HG03565 (cell line): ENCODE data around the gene CDH7.
A peak's percentile ranks its signal among the peaks of the same experiment; 100 is the strongest.

ENCODE experiments used
- ATAC-seq: cut with Tn5 transposase; IDR thresholded peaks from one replicate; pipeline ENCODE4 v1.9.1; 2021; ENCODE audit warnings: mild to moderate bottlenecking, moderate library complexity; ENCODE audit not compliant: unreplicated experiment

Gene CDH7

GRCh38 chr18:65907281-65907680 lies 156.5 kb downstream of the CDH7 start:
- ATAC-seq = no peak

- no peak for ATAC-seq
Observed at GRCh38 chr18:65919018-65919417, 168.2 kb downstream of the CDH7 start.

- ATAC-seq = no peak
Observed at GRCh38 chr18:65919663-65920062, 168.9 kb downstream of the CDH7 start.

DNA sequence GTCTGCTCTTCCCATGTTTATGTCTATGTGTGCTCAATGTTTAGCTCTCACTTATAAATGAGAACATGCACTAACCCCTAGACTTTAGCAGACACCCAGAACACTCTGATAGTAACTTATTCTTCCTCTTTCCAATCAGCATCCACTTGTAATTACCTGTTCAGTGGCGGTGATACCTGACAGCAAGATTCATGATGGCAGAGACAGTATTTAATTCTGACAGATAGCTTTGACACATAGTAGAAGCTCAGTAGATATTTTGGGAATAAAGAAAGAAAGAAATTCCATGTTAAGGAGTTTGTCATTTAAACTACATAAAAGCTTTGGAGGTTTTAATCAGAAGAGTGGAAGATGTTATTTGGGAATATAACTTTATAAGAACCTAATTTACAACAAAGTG lies 171.3 kb downstream of the CDH7 start:
- ATAC-seq = no peak

GRCh38 chr18:65924904-65925303 lies 174.1 kb downstream of the CDH7 start:
- ATAC-seq = no peak

DNA sequence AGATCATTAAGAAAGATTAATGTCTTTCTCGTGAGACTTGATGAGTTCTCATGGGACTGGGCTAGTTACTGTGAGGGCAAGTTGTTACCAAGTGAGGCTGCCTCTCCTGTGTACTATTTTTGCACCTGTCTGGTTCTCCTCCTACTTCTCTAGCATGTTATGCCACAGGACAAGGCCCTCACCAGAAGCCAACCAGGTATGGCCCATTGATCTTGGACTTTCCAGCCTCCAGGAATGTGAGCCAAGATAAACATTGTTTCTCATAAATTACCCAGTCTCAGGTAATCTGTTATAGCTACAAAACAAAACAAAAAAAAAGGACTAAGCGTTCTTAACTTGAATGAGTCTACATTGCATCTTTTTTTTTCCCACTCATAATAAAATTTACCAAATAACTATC lies 184.1 kb downstream of the CDH7 start:
- no peak for ATAC-seq

GRCh38 chr18:65936678-65937077 lies 185.9 kb downstream of the CDH7 start:
- no peak for ATAC-seq

GRCh38 chr18:65937180-65937579 lies 186.4 kb downstream of the CDH7 start:
- no peak for ATAC-seq

DNA sequence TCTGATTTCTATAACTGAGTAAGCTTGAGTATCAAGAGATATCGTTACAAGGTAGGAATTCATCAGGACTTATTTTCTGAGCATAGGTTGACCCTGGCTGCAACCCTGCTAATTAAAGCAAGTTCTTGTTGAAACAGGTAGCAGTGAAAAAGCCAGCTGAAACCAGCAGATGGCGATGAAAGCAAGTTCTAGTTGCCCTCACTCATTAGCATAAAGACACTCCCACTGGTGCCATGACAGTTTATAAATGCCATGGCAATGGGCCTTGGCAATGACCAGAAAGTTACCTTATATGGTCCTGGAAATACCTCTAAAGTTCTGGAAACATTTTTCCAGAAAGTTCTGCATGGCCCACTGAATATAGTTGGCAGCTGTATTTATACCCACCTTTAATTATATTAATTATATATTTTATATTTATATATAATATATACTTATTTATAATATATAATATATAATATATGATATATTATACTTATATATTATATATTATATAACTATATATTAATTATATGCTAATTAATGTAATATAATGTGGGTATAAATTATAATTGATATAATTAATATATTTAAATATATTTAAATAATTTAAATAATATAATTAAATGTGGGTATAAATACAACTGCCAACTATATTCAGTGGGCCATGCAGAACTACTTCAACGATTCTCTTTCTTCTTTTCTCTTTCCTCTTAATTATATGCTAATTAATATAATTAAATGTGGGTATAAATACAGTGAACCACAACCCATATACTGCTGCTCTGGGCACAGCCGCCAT lies 188.0 kb downstream of the CDH7 start:
- peak; percentile 87 for ATAC-seq
